H1 (cell line): ENCODE measurements around the gene FLOT1. TPM values are rescaled to one million over a fixed set of nuclear protein-coding genes. Genes with fewer than 3 reads are reported as not detected.

ENCODE experiments used
- BCL11A ChIP-seq, 2 experiments: IDR thresholded peaks; one replicate each; pipeline ENCODE4 v1.6.1; 2011; ENCODE audit warnings: low read depth in 2 of 2, low read length in 2 of 2, mild to moderate bottlenecking in 2 of 2
- BRCA1 ChIP-seq: IDR thresholded peaks from 2 replicates; pipeline ENCODE4 v1.6.1; 2012; ENCODE audit warnings: low read depth, low read length, improper control_type of control experiment
- CHD7 ChIP-seq: fragments of 300-600 bp; sonication (generic); IDR thresholded peaks from 2 replicates; pipeline ENCODE4 v1.7.1; 2012; ENCODE audit warnings: low read length, moderate library complexity, mild to moderate bottlenecking, inconsistent platforms; ENCODE audit not compliant: insufficient replicate concordance
- KDM1A ChIP-seq: fragments of 200-600, 300-600 bp; sonication (generic); IDR thresholded peaks from 2 replicates; pipeline ENCODE4 v1.7.1; 2016; ENCODE audit warnings: mild to moderate bottlenecking, low read length, borderline replicate concordance
- MAFK ChIP-seq: IDR thresholded peaks from 2 replicates; pipeline ENCODE4 v1.6.1; 2012; ENCODE audit warnings: low read depth, mild to moderate bottlenecking, improper control_type of control experiment, low read length
- POLR2A ChIP-seq, 2 experiments: IDR thresholded peaks; 1 replicate in 1 of 2; 2 replicates in 1 of 2; pipeline ENCODE4 v1.6.1; 2011; ENCODE audit warnings: low read depth in 2 of 2, low read length in 2 of 2, mild to moderate bottlenecking in 2 of 2; ENCODE audit errors: control extremely low read depth in 1 of 2
- POU5F1 ChIP-seq: IDR thresholded peaks from 2 replicates; pipeline ENCODE4 v1.6.1; 2011; ENCODE audit warnings: low read depth, mild to moderate bottlenecking, low read length, moderate library complexity
- SIN3A ChIP-seq, 2 experiments: IDR thresholded peaks in 1 of 2; conservative IDR thresholded peaks in 1 of 2; 2 replicates each; pipeline ENCODE4 v1.6.1; 2011 to 2012; ENCODE audit warnings: low read length in 2 of 2, improper control_type of control experiment in 1 of 2, low read depth in 1 of 2, mild to moderate bottlenecking in 1 of 2
- TAF7 ChIP-seq: optimal IDR thresholded peaks from 2 replicates; pipeline ENCODE3; 2011; ENCODE audit warnings: low read depth, mild to moderate bottlenecking, inconsistent platforms, low read length, moderate library complexity, borderline replicate concordance
- TBP ChIP-seq: IDR thresholded peaks from 2 replicates; pipeline ENCODE4 v1.6.1; 2011; ENCODE audit warnings: low read depth, low read length, improper control_type of control experiment
- TCF12 ChIP-seq: IDR thresholded peaks from 2 replicates; pipeline ENCODE4 v1.6.1; 2011; ENCODE audit warnings: low read depth, mild to moderate bottlenecking, low read length
- polyA plus RNA-seq, 7 experiments: library from polyadenylated mRNA; depleted of rRNA in 3 of 7; stranded (reverse) in 5 of 7; unstranded in 2 of 7; fragments of >200 nt in 5 of 7; fragments of 200-250 nt in 2 of 7; gene quantifications; 1 replicate in 5 of 7; 2 replicates in 1 of 7; 4 replicates in 1 of 7; pipeline versions ENCODE4 v1.2.1 to v1.2.3, GENCODE V29; 2011 to 2013; ENCODE audit warnings: missing spikeins in 2 of 7, mixed read lengths in 2 of 7
- total RNA-seq: library from RNA; stranded (reverse); fragmentation: NEBNext Ultra II Directional; extraction: Animal tissue kit (Norgen Biotek cat#: 25700); gene quantifications from 2 replicates; pipeline ENCODE4 v1.2.1, GENCODE V29; 2021

The FLOT1 gene
- total and polyA plus RNA-seq, 2 of the 8 experiments (the other 6 are each of a cell fraction or from before 2014, with no cell fraction given): 87.5 to 88.1 TPM

GRCh38 chr6:30767158-30767943, 24.9 kb upstream of the FLOT1 start (continued):
- TF ChIP-seq CHD7 (no peak), TCF12 (no peak), TBP (no peak), KDM1A (no peak), TAF7 (no peak), MAFK (no peak), BCL11A (IDR thresholded peaks at IDR 0.05; ENCODE audit: low read depth in 2 of 2, low read length in 2 of 2) (no peak), POU5F1 (no peak), BRCA1 (no peak), POLR2A (IDR thresholded peaks at IDR 0.05; ENCODE audit: control extremely low read depth in 1 of 2, low read depth in 2 of 2, low read length in 2 of 2) (no peak), SIN3A (conservative IDR thresholded peaks at IDR 0.05 in 1 of 2, IDR thresholded peaks at IDR 0.05 in 1 of 2; ENCODE audit: low read depth in 1 of 2, low read length in 2 of 2) (no peak)
